ENCODE results near the gene MAST2. TPM values are rescaled to one million over a fixed set of nuclear protein-coding genes. Genes with fewer than 3 reads are reported as not detected.
"Not testable (repeated sequence)": the region's sequence is repeated elsewhere in the genome, so short reads cannot be mapped to it uniquely, and the experiment has no call there.

The MAST2 gene
- total RNA-seq, 1 donor from 2014 or later, result 27.6 TPM

DNA sequence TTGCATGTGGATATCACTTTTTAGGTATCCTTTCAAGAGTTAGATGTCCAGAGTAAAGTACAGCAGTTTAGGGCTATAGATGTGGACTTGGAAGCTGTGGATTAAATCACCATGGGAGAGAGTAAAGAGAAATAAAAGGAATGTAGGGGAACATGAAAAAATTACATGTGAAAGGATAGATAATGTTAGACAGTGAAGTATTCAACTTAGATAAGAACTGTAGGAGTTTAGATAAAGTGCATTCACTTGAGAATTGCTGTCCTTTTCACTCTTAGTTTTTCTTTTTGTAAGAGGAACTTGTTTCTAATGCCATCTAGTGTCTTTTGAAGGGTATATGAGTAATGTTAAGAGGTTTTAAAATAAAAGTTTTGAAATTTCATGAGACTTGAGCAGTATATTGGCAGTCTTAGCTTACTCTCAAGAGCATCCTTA lies 40.1 kb downstream of the MAST2 start:
- TF ChIP-seq, protein P1, sequence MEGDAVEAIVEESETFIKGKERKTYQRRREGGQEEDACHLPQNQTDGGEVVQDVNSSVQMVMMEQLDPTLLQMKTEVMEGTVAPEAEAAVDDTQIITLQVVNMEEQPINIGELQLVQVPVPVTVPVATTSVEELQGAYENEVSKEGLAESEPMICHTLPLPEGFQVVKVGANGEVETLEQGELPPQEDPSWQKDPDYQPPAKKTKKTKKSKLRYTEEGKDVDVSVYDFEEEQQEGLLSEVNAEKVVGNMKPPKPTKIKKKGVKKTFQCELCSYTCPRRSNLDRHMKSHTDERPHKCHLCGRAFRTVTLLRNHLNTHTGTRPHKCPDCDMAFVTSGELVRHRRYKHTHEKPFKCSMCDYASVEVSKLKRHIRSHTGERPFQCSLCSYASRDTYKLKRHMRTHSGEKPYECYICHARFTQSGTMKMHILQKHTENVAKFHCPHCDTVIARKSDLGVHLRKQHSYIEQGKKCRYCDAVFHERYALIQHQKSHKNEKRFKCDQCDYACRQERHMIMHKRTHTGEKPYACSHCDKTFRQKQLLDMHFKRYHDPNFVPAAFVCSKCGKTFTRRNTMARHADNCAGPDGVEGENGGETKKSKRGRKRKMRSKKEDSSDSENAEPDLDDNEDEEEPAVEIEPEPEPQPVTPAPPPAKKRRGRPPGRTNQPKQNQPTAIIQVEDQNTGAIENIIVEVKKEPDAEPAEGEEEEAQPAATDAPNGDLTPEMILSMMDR (IDR thresholded peaks at IDR 0.05; ENCODE audit: unreplicated experiment), result no peak
- Mint-ChIP-seq H3K9me3 (ENCODE audit: unreplicated experiment) (no peaks in the 10 kb centered on the region), H3K4me3 (ENCODE audit: unreplicated experiment) (no peak overlapping the region), H3K4me1 (ENCODE audit: unreplicated experiment) (peaks cover 4% of the 10 kb centered on the region), H3K27me3 (ENCODE audit: unreplicated experiment) (no peaks in the 10 kb centered on the region), H3K27ac (ENCODE audit: unreplicated experiment) (no peak overlapping the region), H3K36me3 (ENCODE audit: low read depth, unreplicated experiment) (peaks cover 1% of the 10 kb centered on the region)
- DNase-seq (ENCODE audit: low spot score), result no peak

DNA sequence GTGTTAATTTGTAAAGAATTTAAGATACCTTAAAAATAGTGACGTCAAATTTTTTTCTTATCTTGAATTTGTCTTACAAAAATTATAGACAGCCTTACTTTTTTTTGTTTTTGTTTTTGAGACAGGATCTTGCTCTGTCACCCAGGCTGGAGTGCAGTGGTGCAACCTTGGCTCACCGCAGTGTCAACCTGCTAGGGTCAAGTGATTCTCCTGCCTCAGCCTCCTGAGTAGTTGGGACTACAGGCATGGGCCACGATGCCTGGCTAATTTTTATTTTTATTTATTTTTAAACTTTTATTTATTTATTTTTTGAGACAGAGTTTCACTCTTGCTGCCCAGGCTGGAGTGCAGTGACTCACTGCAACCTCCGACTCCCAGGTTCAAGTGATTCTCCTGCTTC lies 40.6 kb downstream of the MAST2 start:
- H3K27me3 Mint-ChIP-seq (ENCODE audit: unreplicated experiment); H3K9me3 Mint-ChIP-seq (ENCODE audit: unreplicated experiment); H3K4me3 Mint-ChIP-seq (ENCODE audit: unreplicated experiment); H3K36me3 Mint-ChIP-seq (ENCODE audit: low read depth, unreplicated experiment); H3K27ac Mint-ChIP-seq (ENCODE audit: unreplicated experiment); H3K4me1 Mint-ChIP-seq (ENCODE audit: unreplicated experiment); DNase-seq (ENCODE audit: low spot score): not testable (repeated sequence)

DNA sequence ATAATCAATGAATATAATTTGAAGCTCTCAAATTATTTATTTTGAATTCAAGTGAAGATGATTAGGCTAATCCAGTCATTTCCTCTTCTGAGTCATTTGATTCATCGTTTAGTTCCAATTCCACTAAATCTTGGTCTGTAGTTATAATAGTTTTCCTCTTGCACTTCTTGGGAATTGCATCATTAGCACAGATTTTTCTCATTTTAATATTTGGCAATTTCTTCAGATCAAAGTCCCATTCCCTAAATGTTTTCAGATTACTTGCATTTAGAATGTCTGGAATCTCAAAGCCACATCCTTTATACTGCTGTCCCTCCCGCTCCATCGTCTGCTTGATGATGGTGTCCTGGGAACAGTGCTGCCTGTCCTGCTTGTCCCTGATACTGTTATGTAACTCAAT lies 43.5 kb downstream of the MAST2 start:
- H3K4me1 Mint-ChIP-seq (ENCODE audit: unreplicated experiment), result peaks cover 10% of the 10 kb centered on the region
- no peaks in the 10 kb centered on the region for H3K27me3 Mint-ChIP-seq (ENCODE audit: unreplicated experiment)
- no peak overlapping the region for H3K27ac Mint-ChIP-seq (ENCODE audit: unreplicated experiment)
- H3K36me3 Mint-ChIP-seq (ENCODE audit: low read depth, unreplicated experiment), result peaks cover 15% of the 10 kb centered on the region
- H3K9me3 Mint-ChIP-seq (ENCODE audit: unreplicated experiment), result peaks cover 8% of the 10 kb centered on the region
- H3K4me3 Mint-ChIP-seq (ENCODE audit: unreplicated experiment), result no peak overlapping the region
- TF ChIP-seq, protein P1 (IDR thresholded peaks at IDR 0.05; ENCODE audit: unreplicated experiment), result no peak
- no peak for DNase-seq (ENCODE audit: low spot score)

DNA sequence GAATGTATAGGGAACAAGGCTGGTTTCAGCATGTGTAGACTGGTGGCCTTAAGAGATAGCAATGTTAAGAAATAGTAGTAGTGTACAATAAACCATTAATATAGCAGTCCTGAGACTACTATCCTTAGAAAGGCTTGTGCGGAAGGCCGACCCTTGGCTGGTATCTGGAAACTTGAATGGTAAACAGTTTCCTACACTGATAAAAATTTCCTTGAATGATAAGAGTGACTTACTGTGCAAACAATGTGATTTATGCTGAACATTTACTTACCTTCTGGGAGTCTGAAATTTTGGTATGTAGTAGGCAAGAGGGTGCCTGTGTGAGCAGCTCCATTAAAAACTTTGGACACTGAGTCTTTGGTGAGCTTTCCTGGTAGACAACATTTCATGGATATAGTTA lies 44.7 kb downstream of the MAST2 start:
- TF ChIP-seq, protein P1 (IDR thresholded peaks at IDR 0.05; ENCODE audit: unreplicated experiment), result no peak
- no peak for DNase-seq (ENCODE audit: low spot score)
- no peaks in the 10 kb centered on the region for H3K27me3 Mint-ChIP-seq (ENCODE audit: unreplicated experiment)
- H3K27ac Mint-ChIP-seq (ENCODE audit: unreplicated experiment), result peak overlapping the region; percentile 13
- peaks cover 8% of the 10 kb centered on the region for H3K9me3 Mint-ChIP-seq (ENCODE audit: unreplicated experiment)
- no peak overlapping the region for H3K4me3 Mint-ChIP-seq (ENCODE audit: unreplicated experiment)
- H3K36me3 Mint-ChIP-seq (ENCODE audit: low read depth, unreplicated experiment), result peaks cover 15% of the 10 kb centered on the region
- H3K4me1 Mint-ChIP-seq (ENCODE audit: unreplicated experiment), result peaks cover 10% of the 10 kb centered on the region

- no peaks in the 10 kb centered on the region for H3K27me3 Mint-ChIP-seq (ENCODE audit: unreplicated experiment)
- H3K4me1 Mint-ChIP-seq (ENCODE audit: unreplicated experiment), result peaks cover 10% of the 10 kb centered on the region
- H3K9me3 Mint-ChIP-seq (ENCODE audit: unreplicated experiment), result peaks cover 8% of the 10 kb centered on the region
- TF ChIP-seq, protein P1 (IDR thresholded peaks at IDR 0.05; ENCODE audit: unreplicated experiment), result no peak
- peak overlapping the region; percentile 13 for H3K27ac Mint-ChIP-seq (ENCODE audit: unreplicated experiment)
- H3K36me3 Mint-ChIP-seq (ENCODE audit: low read depth, unreplicated experiment), result peaks cover 15% of the 10 kb centered on the region
- DNase-seq (ENCODE audit: low spot score), result no peak
- H3K4me3 Mint-ChIP-seq (ENCODE audit: unreplicated experiment), result no peak overlapping the region
Measured at GRCh38 chr1:45848714-45849113, 45.3 kb downstream of the MAST2 start.
